ENCODE measurements around the gene CASP3. TPM values are rescaled to one million over a fixed set of nuclear protein-coding genes. Genes with fewer than 3 reads are reported as not detected.
"Not testable (repeated sequence)": the region's sequence is repeated elsewhere in the genome, so short reads cannot be mapped to it uniquely, and the experiment has no call there.

CASP3 gene
- total RNA-seq, 1 donor = 59.4 TPM

- peaks cover 5% of the 10 kb centered on the region for H3K36me3 ChIP-seq (ENCODE audit: insufficient read depth, low read length)
- DNase-seq (ENCODE audit: insufficient read length, low spot score, missing footprints) = no peak
- TF ChIP-seq, protein P1, sequence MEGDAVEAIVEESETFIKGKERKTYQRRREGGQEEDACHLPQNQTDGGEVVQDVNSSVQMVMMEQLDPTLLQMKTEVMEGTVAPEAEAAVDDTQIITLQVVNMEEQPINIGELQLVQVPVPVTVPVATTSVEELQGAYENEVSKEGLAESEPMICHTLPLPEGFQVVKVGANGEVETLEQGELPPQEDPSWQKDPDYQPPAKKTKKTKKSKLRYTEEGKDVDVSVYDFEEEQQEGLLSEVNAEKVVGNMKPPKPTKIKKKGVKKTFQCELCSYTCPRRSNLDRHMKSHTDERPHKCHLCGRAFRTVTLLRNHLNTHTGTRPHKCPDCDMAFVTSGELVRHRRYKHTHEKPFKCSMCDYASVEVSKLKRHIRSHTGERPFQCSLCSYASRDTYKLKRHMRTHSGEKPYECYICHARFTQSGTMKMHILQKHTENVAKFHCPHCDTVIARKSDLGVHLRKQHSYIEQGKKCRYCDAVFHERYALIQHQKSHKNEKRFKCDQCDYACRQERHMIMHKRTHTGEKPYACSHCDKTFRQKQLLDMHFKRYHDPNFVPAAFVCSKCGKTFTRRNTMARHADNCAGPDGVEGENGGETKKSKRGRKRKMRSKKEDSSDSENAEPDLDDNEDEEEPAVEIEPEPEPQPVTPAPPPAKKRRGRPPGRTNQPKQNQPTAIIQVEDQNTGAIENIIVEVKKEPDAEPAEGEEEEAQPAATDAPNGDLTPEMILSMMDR (IDR thresholded peaks at IDR 0.05; ENCODE audit: extremely low read depth, low read depth, low read length) = no peak
- no peak overlapping the region for H3K27ac ChIP-seq (ENCODE audit: low read depth, low read length)
- H3K4me2 ChIP-seq (ENCODE audit: insufficient read depth, low read length) = no peak overlapping the region
- no peaks in the 10 kb centered on the region for H3K27me3 ChIP-seq (ENCODE audit: insufficient read depth, low read length)
- no peaks in the 10 kb centered on the region for H3K79me2 ChIP-seq (ENCODE audit: insufficient read depth, low read length)
- no peaks in the 10 kb centered on the region for H3K4me1 ChIP-seq (ENCODE audit: insufficient read depth, low read length)
- H3K4me3 ChIP-seq (ENCODE audit: insufficient read depth, low read length) = no peak overlapping the region
- no peak overlapping the region for H2AFZ ChIP-seq (ENCODE audit: low read length)
- H4K20me1 ChIP-seq (ENCODE audit: insufficient read depth, low read length) = no peaks in the 10 kb centered on the region
- no peaks in the 10 kb centered on the region for H3K9me3 ChIP-seq (ENCODE audit: low read depth, low read length)
Measured at GRCh38 chr4:184666670-184667069, 17.4 kb upstream of the CASP3 start.

- Histone ChIP-seq H3K4me2 (ENCODE audit: insufficient read depth, low read length) (no peak overlapping the region), H3K79me2 (ENCODE audit: insufficient read depth, low read length) (no peaks in the 10 kb centered on the region), H3K27me3 (ENCODE audit: insufficient read depth, low read length) (no peaks in the 10 kb centered on the region), H2AFZ (ENCODE audit: low read length) (no peak overlapping the region), H3K36me3 (ENCODE audit: insufficient read depth, low read length) (peaks cover 21% of the 10 kb centered on the region), H3K4me3 (ENCODE audit: insufficient read depth, low read length) (no peak overlapping the region), H4K20me1 (ENCODE audit: insufficient read depth, low read length) (no peaks in the 10 kb centered on the region), H3K27ac (ENCODE audit: low read depth, low read length) (no peak overlapping the region), H3K4me1 (ENCODE audit: insufficient read depth, low read length) (no peaks in the 10 kb centered on the region), H3K9me3 (ENCODE audit: low read depth, low read length) (no peaks in the 10 kb centered on the region)
- TF ChIP-seq, protein P1 (IDR thresholded peaks at IDR 0.05; ENCODE audit: extremely low read depth, low read depth, low read length) = no peak
- DNase-seq (ENCODE audit: insufficient read length, low spot score, missing footprints) = no peak
Measured at GRCh38 chr4:184664445-184665210, 15.4 kb upstream of the CASP3 start.

GRCh38 chr4:184662236-184662635 lies 13.0 kb upstream of the CASP3 start:
- TF ChIP-seq, protein P1 (IDR thresholded peaks at IDR 0.05; ENCODE audit: extremely low read depth, low read depth, low read length) = no peak
- H3K4me2 ChIP-seq (ENCODE audit: insufficient read depth, low read length) = no peak overlapping the region

GRCh38 chr4:184660978-184661377 lies 11.7 kb upstream of the CASP3 start:
- TF ChIP-seq, protein P1 (IDR thresholded peaks at IDR 0.05; ENCODE audit: extremely low read depth, low read depth, low read length) = no peak
- no peak overlapping the region for H2AFZ ChIP-seq (ENCODE audit: low read length)
- H3K4me1 ChIP-seq (ENCODE audit: insufficient read depth, low read length) = peaks cover 5% of the 10 kb centered on the region
- H3K4me3 ChIP-seq (ENCODE audit: insufficient read depth, low read length) = no peak overlapping the region
- no peak for DNase-seq (ENCODE audit: insufficient read length, low spot score, missing footprints)
- H4K20me1 ChIP-seq (ENCODE audit: insufficient read depth, low read length) = no peaks in the 10 kb centered on the region
- H3K4me2 ChIP-seq (ENCODE audit: insufficient read depth, low read length) = no peak overlapping the region
- no peak overlapping the region for H3K27ac ChIP-seq (ENCODE audit: low read depth, low read length)
- H3K9me3 ChIP-seq (ENCODE audit: low read depth, low read length) = no peaks in the 10 kb centered on the region
- no peaks in the 10 kb centered on the region for H3K79me2 ChIP-seq (ENCODE audit: insufficient read depth, low read length)
- H3K36me3 ChIP-seq (ENCODE audit: insufficient read depth, low read length) = peaks cover 23% of the 10 kb centered on the region
- H3K27me3 ChIP-seq (ENCODE audit: insufficient read depth, low read length) = no peaks in the 10 kb centered on the region

More at GRCh38 chr4:184662236-184662635, 13.0 kb upstream of the CASP3 start:
- H3K27ac ChIP-seq (ENCODE audit: low read depth, low read length) = no peak overlapping the region
- H3K4me1 ChIP-seq (ENCODE audit: insufficient read depth, low read length) = no peaks in the 10 kb centered on the region
- DNase-seq (ENCODE audit: insufficient read length, low spot score, missing footprints) = no peak
- no peaks in the 10 kb centered on the region for H4K20me1 ChIP-seq (ENCODE audit: insufficient read depth, low read length)
- H3K36me3 ChIP-seq (ENCODE audit: insufficient read depth, low read length) = peaks cover 27% of the 10 kb centered on the region
- H2AFZ ChIP-seq (ENCODE audit: low read length) = no peak overlapping the region
- no peaks in the 10 kb centered on the region for H3K79me2 ChIP-seq (ENCODE audit: insufficient read depth, low read length)
- no peaks in the 10 kb centered on the region for H3K9me3 ChIP-seq (ENCODE audit: low read depth, low read length)
- no peaks in the 10 kb centered on the region for H3K27me3 ChIP-seq (ENCODE audit: insufficient read depth, low read length)
- H3K4me3 ChIP-seq (ENCODE audit: insufficient read depth, low read length) = no peak overlapping the region

- not testable (repeated sequence) for H3K27ac ChIP-seq (ENCODE audit: low read depth, low read length); H3K79me2 ChIP-seq (ENCODE audit: insufficient read depth, low read length); DNase-seq (ENCODE audit: insufficient read length, low spot score, missing footprints); H2AFZ ChIP-seq (ENCODE audit: low read length); H3K4me3 ChIP-seq (ENCODE audit: insufficient read depth, low read length); H3K4me2 ChIP-seq (ENCODE audit: insufficient read depth, low read length); H3K9me3 ChIP-seq (ENCODE audit: low read depth, low read length); H3K27me3 ChIP-seq (ENCODE audit: insufficient read depth, low read length); H4K20me1 ChIP-seq (ENCODE audit: insufficient read depth, low read length)
- Histone ChIP-seq H3K36me3 (ENCODE audit: insufficient read depth, low read length) (peaks cover 23% of the 10 kb centered on the region), H3K4me1 (ENCODE audit: insufficient read depth, low read length) (peaks cover 13% of the 10 kb centered on the region)
Measured at GRCh38 chr4:184657820-184658219, 8.6 kb upstream of the CASP3 start.

All from osteoblast (primary cell).